H1 (cell line): Measurements from ENCODE around the gene ACTN4. TPM values are rescaled to one million over a fixed set of nuclear protein-coding genes. Genes with fewer than 3 reads are reported as not detected.
A peak's percentile ranks its signal among the peaks of the same experiment; 100 is the strongest.

ENCODE experiments used
- CTCF ChIA-PET: fragments of 300-600 bp; sonication (Branson Sonifier 250); formaldehyde crosslinking; loops from one replicate; lab custom pipeline; 2021; ENCODE audit not compliant: partially characterized antibody; lab: Charles Lee
- POLR2A ChIA-PET: fragments of 300-600 bp; sonication (Branson Sonifier 250); formaldehyde crosslinking; loops from one replicate; lab custom pipeline; 2021; ENCODE audit warnings: inconsistent platforms; ENCODE audit not compliant: partially characterized antibody; lab: Charles Lee
- DNase-seq, 2 experiments: peaks; one replicate each; pipeline versions ENCODE4 v3.0.0 to v3.0.0-alpha.2; 2010 to 2022; ENCODE audit warnings: low spot score in 2 of 2, low read depth in 1 of 2, mixed read lengths in 1 of 2
- FAIRE-seq: peaks from 2 replicates; lab custom pipeline; 2011; peaks lifted over from hg19 to GRCh38; lab: Jason Lieb, UNC
- H2AFZ ChIP-seq: 2 replicates; pipeline ENCODE4 v1.8.1; 2012; ENCODE audit warnings: low read length, inconsistent platforms
- H2AK5ac ChIP-seq: 2 replicates; pipeline ENCODE4 v1.6.1; 2013; ENCODE audit warnings: low read depth, low read length
- H2BK120ac ChIP-seq: replicated peaks from 2 replicates; pipeline ENCODE3; 2013; ENCODE audit warnings: low read depth, low read length, inconsistent platforms
- H2BK12ac ChIP-seq: 2 replicates; pipeline ENCODE4 v1.6.1; 2013; ENCODE audit warnings: low read depth, low read length
- H2BK15ac ChIP-seq: 2 replicates; pipeline ENCODE4 v1.6.1; 2013; ENCODE audit warnings: low read length
- H2BK20ac ChIP-seq: 2 replicates; pipeline ENCODE4 v1.6.1; 2013; ENCODE audit warnings: low read length
- H2BK5ac ChIP-seq: 2 replicates; pipeline ENCODE4 v1.6.1; 2013; ENCODE audit warnings: low read depth, low read length
- H3K14ac ChIP-seq: 2 replicates; pipeline ENCODE4 v1.6.1; 2013; ENCODE audit warnings: inconsistent platforms; ENCODE audit not compliant: insufficient read length
- H3K18ac ChIP-seq: 2 replicates; pipeline ENCODE4 v1.6.1; 2013; ENCODE audit warnings: low read length; ENCODE audit errors: extremely low read depth
- H3K23ac ChIP-seq: 2 replicates; pipeline ENCODE4 v1.6.1; 2013; ENCODE audit warnings: inconsistent platforms; ENCODE audit not compliant: insufficient read length
- H3K23me2 ChIP-seq: 2 replicates; pipeline ENCODE4 v1.6.1; 2013; ENCODE audit warnings: low read depth, low read length
- H3K27ac ChIP-seq: 2 replicates; pipeline ENCODE4 v1.6.1; 2011; ENCODE audit warnings: low read depth, low read length, inconsistent platforms
- H3K27me3 ChIP-seq, 4 experiments: replicated peaks in 1 of 4; 1 replicate in 1 of 4; 2 replicates in 3 of 4; pipeline versions ENCODE4 v1.6.1 to v1.8.1; 2011 to 2013; ENCODE audit warnings: low read length in 3 of 4, mild to moderate bottlenecking in 3 of 4, inconsistent platforms in 2 of 4, mixed read lengths in 2 of 4, moderate library complexity in 1 of 4; ENCODE audit not compliant: control insufficient read depth in 3 of 4, insufficient read depth in 3 of 4; ENCODE audit errors: extremely low read depth in 1 of 4
- H3K36me3 ChIP-seq, 4 experiments: 2 replicates each; pipeline versions ENCODE4 v1.6.1 to v1.8.1; 2011 to 2013; ENCODE audit warnings: mild to moderate bottlenecking in 4 of 4, low read length in 3 of 4, moderate library complexity in 2 of 4, control low read depth in 1 of 4, inconsistent platforms in 1 of 4; ENCODE audit not compliant: insufficient read depth in 4 of 4, control insufficient read depth in 2 of 4
- H3K4ac ChIP-seq: replicated peaks from 2 replicates; pipeline ENCODE3; 2013; ENCODE audit warnings: low read length, low read depth, mixed read lengths, inconsistent platforms; ENCODE audit not compliant: insufficient read length
- H3K4me1 ChIP-seq, 4 experiments: replicated peaks in 1 of 4; 1 replicate in 1 of 4; 2 replicates in 3 of 4; pipeline versions ENCODE4 v1.6.1 to v1.8.1; 2011 to 2013; ENCODE audit warnings: low read length in 3 of 4, inconsistent platforms in 2 of 4, mixed read lengths in 1 of 4; ENCODE audit not compliant: insufficient read depth in 4 of 4, control insufficient read depth in 3 of 4
- H3K4me2 ChIP-seq, 2 experiments: 2 replicates each; pipeline versions ENCODE4 v1.6.1 to v1.8.1; 2011 to 2013; ENCODE audit warnings: low read depth in 2 of 2, low read length in 2 of 2, control low read depth in 1 of 2, inconsistent platforms in 1 of 2, mild to moderate bottlenecking in 1 of 2; ENCODE audit not compliant: insufficient read depth in 1 of 2
- H3K4me3 ChIP-seq, 4 experiments: fragments of 200-600, 300-600 bp in 1 of 4; sonication (generic), shearing (Covaris generic), sonication (Bioruptor Twin) in 1 of 4; 2 replicates each; pipeline versions ENCODE4 v1.5.1 to v1.8.1; 2011 to 2016; ENCODE audit warnings: low read length in 4 of 4, low read depth in 3 of 4, control low read depth in 2 of 4, inconsistent platforms in 2 of 4, mild to moderate bottlenecking in 2 of 4, mixed read lengths in 1 of 4, moderate library complexity in 1 of 4; ENCODE audit not compliant: insufficient read depth in 2 of 4; ENCODE audit errors: extremely low read depth in 1 of 4
- H3K56ac ChIP-seq: replicated peaks from 2 replicates; pipeline ENCODE3; 2013; ENCODE audit warnings: low read depth, mild to moderate bottlenecking, mixed read lengths, low read length, inconsistent platforms; ENCODE audit not compliant: insufficient read length
- H3K79me1 ChIP-seq: 2 replicates; pipeline ENCODE4 v1.6.1; 2013; ENCODE audit warnings: low read depth, low read length, control low read depth
- H3K79me2 ChIP-seq, 2 experiments: 2 replicates each; pipeline versions ENCODE4 v1.6.1 to v1.8.1; 2012 to 2013; ENCODE audit warnings: low read length in 2 of 2, mild to moderate bottlenecking in 2 of 2, inconsistent platforms in 1 of 2; ENCODE audit not compliant: insufficient read depth in 2 of 2, control insufficient read depth in 1 of 2
- H3K9ac ChIP-seq, 4 experiments: replicated peaks in 1 of 4; 1 replicate in 1 of 4; 2 replicates in 3 of 4; pipeline versions ENCODE4 v1.6.1 to v1.8.1; 2011 to 2013; ENCODE audit warnings: low read depth in 3 of 4, low read length in 3 of 4, control low read depth in 2 of 4, mild to moderate bottlenecking in 2 of 4, moderate library complexity in 2 of 4, inconsistent platforms in 1 of 4; ENCODE audit errors: extremely low read depth in 1 of 4
- H3K9me3 ChIP-seq, 2 experiments: 2 replicates each; pipeline versions ENCODE4 v1.6.1 to v1.8.1; 2012 to 2013; ENCODE audit warnings: mild to moderate bottlenecking in 2 of 2, moderate library complexity in 2 of 2, control low read depth in 1 of 2, inconsistent platforms in 1 of 2, low read depth in 1 of 2, low read length in 1 of 2, mixed read lengths in 1 of 2; ENCODE audit not compliant: insufficient read depth in 2 of 2
- H4K20me1 ChIP-seq, 2 experiments: replicated peaks in 1 of 2; 2 replicates each; pipeline versions ENCODE3 to v1.8.1; 2011 to 2013; ENCODE audit warnings: inconsistent platforms in 2 of 2, low read length in 2 of 2, mild to moderate bottlenecking in 1 of 2; ENCODE audit not compliant: insufficient read depth in 2 of 2, control insufficient read depth in 1 of 2
- H4K5ac ChIP-seq: 2 replicates; pipeline ENCODE4 v1.6.1; 2013; ENCODE audit warnings: low read length, low read depth, mixed read lengths, inconsistent platforms; ENCODE audit not compliant: insufficient read length
- H4K8ac ChIP-seq: 2 replicates; pipeline ENCODE4 v1.8.0; 2013; ENCODE audit warnings: mild to moderate bottlenecking, moderate library complexity, low read length, inconsistent platforms; ENCODE audit not compliant: insufficient read depth; ENCODE audit errors: extremely low read depth
- H4K91ac ChIP-seq: replicated peaks from 2 replicates; pipeline ENCODE3; 2013; ENCODE audit warnings: low read length, mixed read lengths, inconsistent platforms; ENCODE audit not compliant: insufficient read length
- BCL11A ChIP-seq, 2 experiments: IDR thresholded peaks; one replicate each; pipeline ENCODE4 v1.6.1; 2011; ENCODE audit warnings: low read depth in 2 of 2, low read length in 2 of 2, mild to moderate bottlenecking in 2 of 2
- HDAC2 ChIP-seq, 2 experiments: fragments of 300-600 bp in 1 of 2; sonication (generic) in 1 of 2; IDR thresholded peaks; 2 replicates each; pipeline ENCODE4 v1.6.1; 2011 to 2012; ENCODE audit warnings: low read depth in 2 of 2, low read length in 2 of 2, mild to moderate bottlenecking in 2 of 2, moderate library complexity in 2 of 2, borderline replicate concordance in 1 of 2, inconsistent platforms in 1 of 2
- HDAC6 ChIP-seq: IDR thresholded peaks from one replicate; pipeline ENCODE4 v1.7.1; 2012; ENCODE audit warnings: low read depth, mild to moderate bottlenecking, inconsistent platforms, low read length, moderate library complexity
- KDM5A ChIP-seq: fragments of 200-600 bp; IDR thresholded peaks from 2 replicates; pipeline ENCODE4 v1.7.1; 2012; ENCODE audit warnings: mild to moderate bottlenecking, low read length, inconsistent platforms, mixed read lengths
- RBBP5 ChIP-seq: IDR thresholded peaks from 2 replicates; pipeline ENCODE4 v1.7.1; 2012; ENCODE audit warnings: low read depth, mild to moderate bottlenecking, inconsistent platforms, low read length, moderate library complexity, borderline replicate concordance
- SAP30 ChIP-seq: fragments of 300-600 bp; sonication (generic); IDR thresholded peaks from 2 replicates; pipeline ENCODE4 v1.7.1; 2012; ENCODE audit warnings: low read length, moderate library complexity, mild to moderate bottlenecking, inconsistent platforms; ENCODE audit not compliant: insufficient read depth, insufficient replicate concordance
- SIN3A ChIP-seq, 2 experiments: IDR thresholded peaks in 1 of 2; conservative IDR thresholded peaks in 1 of 2; 2 replicates each; pipeline ENCODE4 v1.6.1; 2011 to 2012; ENCODE audit warnings: low read length in 2 of 2, improper control_type of control experiment in 1 of 2, low read depth in 1 of 2, mild to moderate bottlenecking in 1 of 2
- TBP ChIP-seq: IDR thresholded peaks from 2 replicates; pipeline ENCODE4 v1.6.1; 2011; ENCODE audit warnings: low read depth, low read length, improper control_type of control experiment
- WGBS, 2 experiments: shearing (Covaris generic) in 1 of 2; methylation state at CpG; one replicate each; pipeline versions ENCODE4 v1.1.6 to v1.1.7; 2013 to 2015; ENCODE audit warnings: low lambda C conversion rate in 2 of 2, mixed read lengths in 2 of 2, inconsistent platforms in 1 of 2, low coverage in 1 of 2, missing lambda C conversion rate in 1 of 2; ENCODE audit not compliant: insufficient replicate concordance in 2 of 2, insufficient coverage in 1 of 2, insufficient read length in 1 of 2; ENCODE audit errors: extremely low coverage in 1 of 2, missing lambda C conversion rate in 1 of 2; 5-methylcytosine and 5-hydroxymethylcytosine counted together
- polyA plus RNA-seq, 7 experiments: library from polyadenylated mRNA; depleted of rRNA in 3 of 7; stranded (reverse) in 5 of 7; unstranded in 2 of 7; fragments of >200 nt in 5 of 7; fragments of 200-250 nt in 2 of 7; gene quantifications; 1 replicate in 5 of 7; 2 replicates in 1 of 7; 4 replicates in 1 of 7; pipeline versions ENCODE4 v1.2.1 to v1.2.3, GENCODE V29; 2011 to 2013; ENCODE audit warnings: missing spikeins in 2 of 7, mixed read lengths in 2 of 7
- total RNA-seq: library from RNA; stranded (reverse); fragmentation: NEBNext Ultra II Directional; extraction: Animal tissue kit (Norgen Biotek cat#: 25700); gene quantifications from 2 replicates; pipeline ENCODE4 v1.2.1, GENCODE V29; 2021

ACTN4 gene
- total and polyA plus RNA-seq, 2 of the 8 experiments (the other 6 are each of a cell fraction or from before 2014, with no cell fraction given) = 211 to 520 TPM

DNA sequence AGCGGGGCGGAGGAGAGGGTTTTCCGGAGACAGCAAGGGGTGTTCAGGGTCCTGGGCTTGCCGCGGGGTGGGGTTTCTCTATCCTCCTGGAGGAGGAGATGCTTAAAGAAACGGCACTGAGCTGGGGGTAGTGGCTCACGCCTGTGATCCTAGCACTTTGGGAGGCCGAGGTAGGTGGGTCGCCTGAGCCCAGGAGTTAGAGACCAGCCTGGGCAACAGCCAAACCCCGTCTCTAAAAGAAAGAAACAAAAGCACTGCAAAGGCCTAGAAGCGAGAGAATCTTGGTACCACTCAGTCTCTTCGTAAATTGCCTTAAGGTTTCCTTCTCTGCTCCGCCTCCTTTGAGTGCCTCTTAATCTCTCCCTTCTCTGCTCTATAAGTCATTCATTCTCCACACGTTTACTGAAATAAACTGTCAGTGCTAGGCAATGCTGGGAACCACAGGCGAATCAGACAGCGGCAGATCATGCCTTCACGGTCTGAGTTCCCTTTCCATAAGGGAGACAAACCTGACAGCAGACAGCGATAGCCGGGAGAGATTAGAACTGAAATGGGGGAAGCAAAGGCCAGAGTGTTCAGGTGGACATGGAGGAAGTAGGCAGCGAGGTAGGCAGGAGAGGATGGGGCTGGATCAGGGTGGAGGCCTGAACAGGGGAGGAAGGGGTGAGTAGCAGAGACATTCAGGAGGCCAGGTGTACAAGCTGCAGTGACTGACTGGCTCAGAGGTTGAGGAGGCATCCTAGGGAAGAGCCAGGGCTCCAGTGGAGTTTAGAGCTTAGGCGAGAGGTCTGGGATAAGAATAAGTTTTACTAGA lies 27.9 kb upstream of the ACTN4 start:
- no peak for DNase-seq
- H2AFZ ChIP-seq = peak overlapping the region; percentile 95; the same call in 1 of the 2 replicates
- H3K79me2 ChIP-seq = peaks cover 0 to 15% of the 10 kb centered on the region in 2 experiments; a peak in 2 of 4 replicates
- peak overlapping the region; percentile 76; the same call in 1 of the 2 replicates for H3K18ac ChIP-seq
- WGBS, 2 experiments = 31% methylated on average over 21 of the region's 21 CpGs; no CpG with 5 or more reads in 1 of the 2 experiments
- no peaks in the 10 kb centered on the region for H3K9me3 ChIP-seq
- no peak overlapping the region for H4K8ac ChIP-seq
- H3K23me2 ChIP-seq = peaks cover 2% of the 10 kb centered on the region
- H3K27me3 ChIP-seq = no peaks in the 10 kb centered on the region
- H4K5ac ChIP-seq = peak overlapping the region; percentile 74
- FAIRE-seq = no peak
- no peak overlapping the region for H2BK15ac ChIP-seq
- H4K91ac ChIP-seq = no peak overlapping the region
- peaks cover 13 to 35% (median 26%) of the 10 kb centered on the region in 4 experiments for H3K36me3 ChIP-seq
- H2BK120ac ChIP-seq = no peak overlapping the region
- H2BK20ac ChIP-seq = no peak overlapping the region
- no peak overlapping the region for H2BK12ac ChIP-seq
- peak overlapping the region; percentile 81 to 92 for H3K4me2 ChIP-seq
- no peak overlapping the region for H3K4ac ChIP-seq
- no peak overlapping the region for H2AK5ac ChIP-seq
- peak overlapping the region; percentile 87 to 99 (median 92) for H3K4me3 ChIP-seq
- peak overlapping the region; percentile 85 to 92 (median 88) for H3K9ac ChIP-seq
- TF ChIP-seq KDM5A (peak; percentile 56; the same call in 1 of the 2 replicates), HDAC6 (no peak), TBP (no peak), RBBP5 (no peak), SIN3A (conservative IDR thresholded peaks at IDR 0.05 in 1 of 2, IDR thresholded peaks at IDR 0.05 in 1 of 2; ENCODE audit: low read depth in 1 of 2, low read length in 2 of 2) (no peak), BCL11A (IDR thresholded peaks at IDR 0.05; ENCODE audit: low read depth in 2 of 2, low read length in 2 of 2) (no peak), HDAC2 (IDR thresholded peaks at IDR 0.05; ENCODE audit: borderline replicate concordance in 1 of 2, low read depth in 2 of 2, low read length in 2 of 2) (no peak), SAP30 (peak; percentile 77)
- H4K20me1 ChIP-seq = peaks cover 2 to 4% of the 10 kb centered on the region in 2 experiments
- no peak overlapping the region for H3K56ac ChIP-seq
- H2BK5ac ChIP-seq = peak overlapping the region; percentile 82
- ChIA-PET CTCF (interaction anchor here (0.7 to 5.9 kb wide), 10 partner anchors 9 to 269 kb away, joined by 3 to 27 read pairs (median 4); no protein-coding TSS in a partner anchor), POLR2A (interaction anchor here (0.5 to 2.6 kb wide), 10 partner anchors 9 to 67 kb away, joined by 3 to 12 read pairs (median 4); no protein-coding TSS in a partner anchor)
- H3K4me1 ChIP-seq = peaks cover 4 to 14% (median 11%) of the 10 kb centered on the region in 4 experiments
- H3K23ac ChIP-seq = no peak overlapping the region
- peak overlapping the region; percentile 54 for H3K27ac ChIP-seq
- peaks cover 7% of the 10 kb centered on the region for H3K79me1 ChIP-seq
- no peak overlapping the region for H3K14ac ChIP-seq
